K562 (cell line): ENCODE results near the gene CDH16.

Experiments used
- ESRRA ChIP-seq: fragments of 450-650 bp; IDR thresholded peaks from 2 replicates; pipeline ENCODE4 v1.6.1; 2014; ENCODE audit warnings: low read depth, mild to moderate bottlenecking, moderate library complexity, borderline replicate concordance
- HOXB6 ChIP-seq: fragments of 250-450 bp; sonication (Bioruptor Pico); IDR thresholded peaks from 2 replicates; pipeline ENCODE4 v1.5.1; 2022; ENCODE audit warnings: mild to moderate bottlenecking, borderline replicate concordance
- RAD21 ChIP-seq, 2 experiments: fragments of 250-450 bp in 1 of 2; fragments of 450-650 bp in 1 of 2; sonication (Bioruptor Pico) in 1 of 2; formaldehyde crosslinking in 1 of 2; IDR thresholded peaks in 1 of 2; conservative IDR thresholded peaks in 1 of 2; 2 replicates each; pipeline versions ENCODE4 v1.4.0 to v1.8.0; 2020 to 2022; ENCODE audit warnings: mild to moderate bottlenecking in 2 of 2, moderate library complexity in 1 of 2
- TF ChIP-seq, protein P1 (sequence below), 2 experiments: fragments of 450-650 bp; formaldehyde crosslinking in 1 of 2; IDR thresholded peaks; 2 replicates each; pipeline versions ENCODE4 v1.4.0 to v1.6.1; 2014 to 2020; ENCODE audit warnings: mild to moderate bottlenecking in 2 of 2, borderline replicate concordance in 1 of 2, low read depth in 1 of 2
- TF ChIP-seq, protein P2 (sequence below): sonication (generic); formaldehyde crosslinking; IDR thresholded peaks from 2 replicates; pipeline ENCODE4 v1.8.1; 2023; ENCODE audit warnings: mild to moderate bottlenecking, missing genetic modification reagents

DNA sequence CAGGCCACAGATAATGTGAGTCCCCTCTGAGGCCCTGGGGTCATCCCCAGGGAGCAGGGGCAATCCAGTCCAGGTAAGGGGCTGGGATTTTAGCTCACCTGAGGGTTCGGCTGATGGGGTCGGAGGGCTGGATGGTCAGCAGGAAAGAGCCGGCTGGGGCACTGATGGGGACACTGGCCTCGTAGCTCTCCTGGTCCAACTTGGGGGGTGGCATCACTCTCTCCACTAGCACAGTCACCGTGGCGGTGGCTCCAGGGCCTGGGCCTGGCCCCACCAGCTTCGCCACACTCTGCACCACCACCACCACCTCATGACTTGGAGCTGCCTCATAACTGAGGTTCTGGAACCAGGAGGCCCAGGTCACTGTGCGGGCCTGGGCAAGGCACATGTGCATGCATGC, 6.9 kb downstream of the CDH16 start:
- TF ChIP-seq, protein P1, sequence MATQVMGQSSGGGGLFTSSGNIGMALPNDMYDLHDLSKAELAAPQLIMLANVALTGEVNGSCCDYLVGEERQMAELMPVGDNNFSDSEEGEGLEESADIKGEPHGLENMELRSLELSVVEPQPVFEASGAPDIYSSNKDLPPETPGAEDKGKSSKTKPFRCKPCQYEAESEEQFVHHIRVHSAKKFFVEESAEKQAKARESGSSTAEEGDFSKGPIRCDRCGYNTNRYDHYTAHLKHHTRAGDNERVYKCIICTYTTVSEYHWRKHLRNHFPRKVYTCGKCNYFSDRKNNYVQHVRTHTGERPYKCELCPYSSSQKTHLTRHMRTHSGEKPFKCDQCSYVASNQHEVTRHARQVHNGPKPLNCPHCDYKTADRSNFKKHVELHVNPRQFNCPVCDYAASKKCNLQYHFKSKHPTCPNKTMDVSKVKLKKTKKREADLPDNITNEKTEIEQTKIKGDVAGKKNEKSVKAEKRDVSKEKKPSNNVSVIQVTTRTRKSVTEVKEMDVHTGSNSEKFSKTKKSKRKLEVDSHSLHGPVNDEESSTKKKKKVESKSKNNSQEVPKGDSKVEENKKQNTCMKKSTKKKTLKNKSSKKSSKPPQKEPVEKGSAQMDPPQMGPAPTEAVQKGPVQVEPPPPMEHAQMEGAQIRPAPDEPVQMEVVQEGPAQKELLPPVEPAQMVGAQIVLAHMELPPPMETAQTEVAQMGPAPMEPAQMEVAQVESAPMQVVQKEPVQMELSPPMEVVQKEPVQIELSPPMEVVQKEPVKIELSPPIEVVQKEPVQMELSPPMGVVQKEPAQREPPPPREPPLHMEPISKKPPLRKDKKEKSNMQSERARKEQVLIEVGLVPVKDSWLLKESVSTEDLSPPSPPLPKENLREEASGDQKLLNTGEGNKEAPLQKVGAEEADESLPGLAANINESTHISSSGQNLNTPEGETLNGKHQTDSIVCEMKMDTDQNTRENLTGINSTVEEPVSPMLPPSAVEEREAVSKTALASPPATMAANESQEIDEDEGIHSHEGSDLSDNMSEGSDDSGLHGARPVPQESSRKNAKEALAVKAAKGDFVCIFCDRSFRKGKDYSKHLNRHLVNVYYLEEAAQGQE (IDR thresholded peaks at IDR 0.05; ENCODE audit: borderline replicate concordance): no peak
- TF ChIP-seq, protein P1 (CRISPR knock-in tag; IDR thresholded peaks at IDR 0.05; ENCODE audit: low read depth): no peak
- TF ChIP-seq HOXB6 (CRISPR knock-in tag) (no peak), ESRRA (no peak), RAD21 (CRISPR knock-in tag; conservative IDR thresholded peaks at IDR 0.05 in 1 of 2, IDR thresholded peaks at IDR 0.05 in 1 of 2) (no peak)
- TF ChIP-seq, protein P2, sequence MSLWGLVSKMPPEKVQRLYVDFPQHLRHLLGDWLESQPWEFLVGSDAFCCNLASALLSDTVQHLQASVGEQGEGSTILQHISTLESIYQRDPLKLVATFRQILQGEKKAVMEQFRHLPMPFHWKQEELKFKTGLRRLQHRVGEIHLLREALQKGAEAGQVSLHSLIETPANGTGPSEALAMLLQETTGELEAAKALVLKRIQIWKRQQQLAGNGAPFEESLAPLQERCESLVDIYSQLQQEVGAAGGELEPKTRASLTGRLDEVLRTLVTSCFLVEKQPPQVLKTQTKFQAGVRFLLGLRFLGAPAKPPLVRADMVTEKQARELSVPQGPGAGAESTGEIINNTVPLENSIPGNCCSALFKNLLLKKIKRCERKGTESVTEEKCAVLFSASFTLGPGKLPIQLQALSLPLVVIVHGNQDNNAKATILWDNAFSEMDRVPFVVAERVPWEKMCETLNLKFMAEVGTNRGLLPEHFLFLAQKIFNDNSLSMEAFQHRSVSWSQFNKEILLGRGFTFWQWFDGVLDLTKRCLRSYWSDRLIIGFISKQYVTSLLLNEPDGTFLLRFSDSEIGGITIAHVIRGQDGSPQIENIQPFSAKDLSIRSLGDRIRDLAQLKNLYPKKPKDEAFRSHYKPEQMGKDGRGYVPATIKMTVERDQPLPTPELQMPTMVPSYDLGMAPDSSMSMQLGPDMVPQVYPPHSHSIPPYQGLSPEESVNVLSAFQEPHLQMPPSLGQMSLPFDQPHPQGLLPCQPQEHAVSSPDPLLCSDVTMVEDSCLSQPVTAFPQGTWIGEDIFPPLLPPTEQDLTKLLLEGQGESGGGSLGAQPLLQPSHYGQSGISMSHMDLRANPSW (CRISPR knock-in tag): no peak
